HCT116 (cell line): Measurements from ENCODE around the gene ZNF683. TPM values are rescaled to one million over a fixed set of nuclear protein-coding genes. Genes with fewer than 3 reads are reported as not detected.

Source experiments
- ATAC-seq: fragments of 200-7000 bp; cut with Tn5 transposase; 2 replicates; pipeline ENCODE4 v1.9.1; 2020; ENCODE audit warnings: mild to moderate bottlenecking, moderate library complexity
- BruUV-seq: library from RNA; stranded (reverse); fragments of 400-500 nt; replicated peaks from 2 replicates; lab custom pipeline; 2021; lab: Mats Ljungman, UMichigan
- CTCF ChIA-PET: fragments of 300-600 bp; sonication (Branson Sonifier 250); formaldehyde crosslinking; loops from one replicate; lab custom pipeline; 2021; ENCODE audit warnings: antibody characterized with exemption; lab: Charles Lee
- POLR2A ChIA-PET: fragments of 300-600, 350-600 bp; sonication (Branson Sonifier 250); formaldehyde crosslinking; loops from one replicate; lab custom pipeline; 2021; ENCODE audit warnings: antibody characterized with exemption; lab: Charles Lee
- RAD21 ChIA-PET, 2 experiments: fragments of 300-600 bp; sonication (Branson Sonifier 250); formaldehyde crosslinking; loops; one replicate each; lab custom pipeline; 2023; ENCODE audit warnings: low total read pairs in 2 of 2; ENCODE audit not compliant: uncharacterized antibody in 2 of 2, unreplicated experiment in 2 of 2, low non-redundant PET in 1 of 2; lab: Charles Lee
- DNase-seq: peaks from one replicate; pipeline ENCODE4 v3.0.0-alpha.2; 2010; ENCODE audit warnings: low read depth, low spot score
- H2AFZ ChIP-seq: fragments of 200-600 bp; shearing (Covaris generic), sonication (generic); 2 replicates; pipeline ENCODE4 v1.6.1; 2017; ENCODE audit warnings: low read depth, mixed run types, mixed read lengths, antibody characterized with exemption, low read length; ENCODE audit not compliant: poor library complexity, severe bottlenecking
- H3K27ac ChIP-seq: 2 replicates; pipeline ENCODE4 v1.5.1; 2012; ENCODE audit warnings: low read depth, low read length
- H3K27me3 ChIP-seq: fragments of 200-600 bp; sonication (generic); 2 replicates; pipeline ENCODE4 v1.6.1; 2016; ENCODE audit warnings: mixed run types, low read length, mixed read lengths; ENCODE audit not compliant: insufficient read depth
- H3K36me3 ChIP-seq, 2 experiments: fragments of 200-500 bp in 1 of 2; fragments of 200-600 bp in 1 of 2; sonication (Bioruptor generic) in 1 of 2; sonication (generic) in 1 of 2; 2 replicates each; pipeline versions ENCODE4 v1.5.1 to v1.6.1; 2014 to 2016; ENCODE audit warnings: low read length in 2 of 2, inconsistent platforms in 1 of 2, mixed read lengths in 1 of 2, mixed run types in 1 of 2; ENCODE audit not compliant: insufficient read depth in 2 of 2, control insufficient read depth in 1 of 2
- H3K4me1 ChIP-seq, 2 experiments: fragments of 200-600 bp in 1 of 2; sonication (generic) in 1 of 2; 2 replicates each; pipeline versions ENCODE4 v1.5.1 to v1.6.1; 2012 to 2017; ENCODE audit warnings: low read length in 2 of 2, inconsistent platforms in 1 of 2, mild to moderate bottlenecking in 1 of 2, mixed read lengths in 1 of 2, mixed run types in 1 of 2, moderate library complexity in 1 of 2; ENCODE audit not compliant: insufficient read depth in 2 of 2, control insufficient read depth in 1 of 2
- H3K4me2 ChIP-seq: fragments of 200-600 bp; sonication (generic); 2 replicates; pipeline ENCODE4 v1.6.1; 2017; ENCODE audit warnings: mixed run types, low read length, mixed read lengths
- H3K4me3 ChIP-seq, 2 experiments: fragments of 200-600 bp in 1 of 2; sonication (generic) in 1 of 2; replicated peaks in 1 of 2; 2 replicates each; pipeline ENCODE4 v1.5.1; 2011 to 2016; ENCODE audit warnings: low read length in 2 of 2, control low read depth in 1 of 2, low read depth in 1 of 2, mild to moderate bottlenecking in 1 of 2, mixed read lengths in 1 of 2, mixed run types in 1 of 2
- H3K79me2 ChIP-seq: fragments of 200-600 bp; sonication (generic); 2 replicates; pipeline ENCODE4 v1.6.1; 2017; ENCODE audit warnings: mild to moderate bottlenecking, mixed run types, low read length, moderate library complexity, mixed read lengths; ENCODE audit not compliant: insufficient read depth
- H3K9ac ChIP-seq: fragments of 200-600 bp; sonication (generic); 2 replicates; pipeline ENCODE4 v1.6.1; 2016; ENCODE audit warnings: low read length, mixed read lengths
- H3K9me2 ChIP-seq: fragments of 200-600 bp; sonication (generic), shearing (Covaris generic); 2 replicates; pipeline ENCODE4 v1.6.1; 2017; ENCODE audit warnings: mixed run types, mild to moderate bottlenecking, moderate library complexity; ENCODE audit not compliant: insufficient read depth
- H3K9me3 ChIP-seq, 2 experiments: fragments of 200-500 bp in 1 of 2; fragments of 200-600 bp in 1 of 2; sonication (Bioruptor generic) in 1 of 2; sonication (generic) in 1 of 2; 2 replicates each; pipeline ENCODE4 v1.6.1; 2014 to 2017; ENCODE audit warnings: low read length in 2 of 2, mixed read lengths in 2 of 2, inconsistent platforms in 1 of 2, low read depth in 1 of 2, mild to moderate bottlenecking in 1 of 2, mixed run types in 1 of 2, moderate library complexity in 1 of 2; ENCODE audit not compliant: control insufficient read depth in 1 of 2, insufficient read depth in 1 of 2
- H4K20me1 ChIP-seq: fragments of 200-600 bp; sonication (generic), shearing (Covaris generic); 2 replicates; pipeline ENCODE4 v1.6.1; 2017; ENCODE audit warnings: mixed run types, mild to moderate bottlenecking, moderate library complexity; ENCODE audit not compliant: insufficient read depth
- ATF3 ChIP-seq: IDR thresholded peaks from 2 replicates; pipeline ENCODE4 v1.6.1; 2012
- CBX3 ChIP-seq: IDR thresholded peaks from 2 replicates; pipeline ENCODE4 v1.6.1; 2012; ENCODE audit warnings: low read depth
- CEBPB ChIP-seq: IDR thresholded peaks from 2 replicates; pipeline ENCODE4 v1.6.1; 2012; ENCODE audit warnings: low read depth
- CTCF ChIP-seq, 3 experiments: fragments of 200-600 bp in 1 of 3; sonication (generic) in 1 of 3; IDR thresholded peaks in 2 of 3; conservative IDR thresholded peaks in 1 of 3; 2 replicates each; pipeline ENCODE4 v1.5.1; 2012 to 2017; ENCODE audit warnings: low read depth in 2 of 3, low read length in 2 of 3, antibody characterized with exemption in 1 of 3, borderline replicate concordance in 1 of 3, control low read depth in 1 of 3, mild to moderate bottlenecking in 1 of 3, mixed read lengths in 1 of 3, mixed run types in 1 of 3, moderate library complexity in 1 of 3; ENCODE audit not compliant: insufficient read depth in 1 of 3
- EGR1 ChIP-seq: IDR thresholded peaks from 2 replicates; pipeline ENCODE4 v1.6.1; 2012; ENCODE audit warnings: low read depth
- ELF1 ChIP-seq: IDR thresholded peaks from 2 replicates; pipeline ENCODE4 v1.6.1; 2012; ENCODE audit warnings: low read depth, borderline replicate concordance
- EZH2 ChIP-seq: fragments of 200-600 bp; sonication (generic); IDR thresholded peaks from 2 replicates; pipeline ENCODE4 v1.6.1; 2017; ENCODE audit warnings: antibody characterized with exemption, mixed run types
- EZH2phosphoT487 ChIP-seq: fragments of 200-600 bp; IDR thresholded peaks from 2 replicates; pipeline ENCODE4 v1.6.1; 2018; ENCODE audit warnings: antibody characterized with exemption, borderline replicate concordance
- FOSL1 ChIP-seq: IDR thresholded peaks from 2 replicates; pipeline ENCODE4 v1.6.1; 2012; ENCODE audit warnings: low read depth
- JUND ChIP-seq: IDR thresholded peaks from 2 replicates; pipeline ENCODE4 v1.6.1; 2012
- MAX ChIP-seq: IDR thresholded peaks from 2 replicates; pipeline ENCODE4 v1.6.1; 2012
- POLR2AphosphoS5 ChIP-seq: IDR thresholded peaks from 2 replicates; pipeline ENCODE4 v1.6.1; 2011; ENCODE audit warnings: mild to moderate bottlenecking, low read depth, low read length, moderate library complexity
- RAD21 ChIP-seq: IDR thresholded peaks from 2 replicates; pipeline ENCODE4 v1.6.1; 2012; ENCODE audit warnings: low read depth, mild to moderate bottlenecking
- REST ChIP-seq: IDR thresholded peaks from 2 replicates; pipeline ENCODE4 v1.6.1; 2012; ENCODE audit warnings: low read depth
- SIN3A ChIP-seq: IDR thresholded peaks from 2 replicates; pipeline ENCODE4 v1.6.1; 2012; ENCODE audit warnings: low read depth
- SP1 ChIP-seq: IDR thresholded peaks from 2 replicates; pipeline ENCODE4 v1.6.1; 2012; ENCODE audit warnings: low read depth
- SRF ChIP-seq: IDR thresholded peaks from 2 replicates; pipeline ENCODE4 v1.6.1; 2012; ENCODE audit warnings: low read depth
- YY1 ChIP-seq: IDR thresholded peaks from 2 replicates; pipeline ENCODE4 v1.6.1; 2011; ENCODE audit warnings: low read length, low read depth, moderate library complexity, mild to moderate bottlenecking; ENCODE audit not compliant: insufficient replicate concordance; ENCODE audit errors: extremely low read depth
- ZNF274 ChIP-seq: fragments of 200-500 bp; sonication (Bioruptor generic); IDR thresholded peaks from 2 replicates; pipeline ENCODE4 v1.6.1; 2014; ENCODE audit warnings: mild to moderate bottlenecking, low read depth, low read length, inconsistent platforms
- intact Hi-C: fragments of 100-400 bp; cut with micrococcal nuclease; formaldehyde crosslinking; loops from 2 replicates; pipeline ENCODE4 v1.10.0; 2022
- total RNA-seq: library from RNA; stranded (reverse); gene quantifications from one replicate; pipeline ENCODE4 v1.2.1, GENCODE V29; 2021; ENCODE audit not compliant: unreplicated experiment

ZNF683 gene
- total RNA-seq, 1 experiment from 2014 or later: not detected

GRCh38 chr1:26378088-26378878 is 5.7 kb upstream of the ZNF683 start:
- Histone ChIP-seq H4K20me1 (no peaks in the 10 kb centered on the region), H2AFZ (peak overlapping the region; percentile 55), H3K27me3 (no peaks in the 10 kb centered on the region), H3K4me2 (peak overlapping the region; percentile 57), H3K4me3 (peak overlapping the region in 1 of 2 experiments; percentile 2; a peak in 1 of 4 replicates), H3K79me2 (no peaks in the 10 kb centered on the region), H3K9me2 (no peaks in the 10 kb centered on the region), H3K9me3 (no peaks in the 10 kb centered on the region), H3K4me1 (peaks cover 18 to 25% of the 10 kb centered on the region in 2 experiments), H3K36me3 (no peaks in the 10 kb centered on the region), H3K27ac (peak overlapping the region; percentile 30; the same call in 1 of the 2 replicates), H3K9ac (no peak overlapping the region)
- CTCF ChIA-PET: interaction anchor here (0.8 to 3.3 kb wide), 9 partner anchors 13 to 144 kb away, joined by 3 to 18 read pairs (median 3); partner anchors contain the start of genes CEP85 and SH3BGRL3
- intact Hi-C loops: no loop called here
- BruUV-seq: no TSS peak
- POLR2A ChIA-PET: interaction anchor here (0.8 to 2.2 kb wide), 7 partner anchors 9 to 99 kb away, joined by 3 to 6 read pairs (median 5); partner anchors contain the start of genes CRYBG2 and SH3BGRL3
- peak; percentile 88 for ATAC-seq
- RAD21 ChIA-PET: interaction anchor here in 1 of 2 experiments (0.6 to 0.9 kb wide), 2 partner anchors 12 to 39 kb away, joined by 3 to 6 read pairs; no protein-coding TSS in a partner anchor
- no peak for DNase-seq
- TF ChIP-seq YY1: no peak
- TF ChIP-seq POLR2AphosphoS5: no peak
- TF ChIP-seq SIN3A: 0 out of 2 replicates have a peak, but pooled peaks have one; percentile 53
- peak; percentile 80 for TF ChIP-seq MAX
- TF ChIP-seq RAD21: no peak
- TF ChIP-seq EZH2: no peak
- TF ChIP-seq CBX3: 0 out of 2 replicates have a peak, but pooled peaks have one; percentile 47
- no peak for TF ChIP-seq EZH2phosphoT487
- TF ChIP-seq SRF: no peak
- TF ChIP-seq JUND: peak; percentile 70
- TF ChIP-seq ATF3: no peak
- no peak for TF ChIP-seq ZNF274
- TF ChIP-seq REST: no peak
- no peak for TF ChIP-seq EGR1
- no peak for TF ChIP-seq CTCF (IDR thresholded peaks at IDR 0.05 in 2 of 3, conservative IDR thresholded peaks at IDR 0.05 in 1 of 3; ENCODE audit: borderline replicate concordance in 1 of 3, insufficient read depth in 1 of 3, low read depth in 2 of 3, low read length in 2 of 3)
- TF ChIP-seq ELF1: no peak
- TF ChIP-seq SP1: peak; percentile 21
- peak; percentile 75; the same call in 1 of the 2 replicates for TF ChIP-seq FOSL1
- peak; percentile 92 for TF ChIP-seq CEBPB
